A673 (cell line): Measurements from ENCODE around the gene FBLN2. TPM values are rescaled to one million over a fixed set of nuclear protein-coding genes. Genes with fewer than 3 reads are reported as not detected.

Experiments
- BruUV-seq: library from RNA; stranded (reverse); fragments of 400-500 nt; replicated peaks from 2 replicates; lab custom pipeline; 2021; lab: Mats Ljungman, UMichigan
- CTCF ChIA-PET: fragments of 300-600 bp; sonication (Branson Sonifier 250); formaldehyde crosslinking; loops from one replicate; lab custom pipeline; 2022; ENCODE audit warnings: antibody characterized with exemption; lab: Charles Lee
- POLR2A ChIA-PET: fragments of 300-600 bp; sonication (Branson Sonifier 250); formaldehyde crosslinking; loops from one replicate; lab custom pipeline; 2022; ENCODE audit warnings: antibody characterized with exemption; ENCODE audit not compliant: low non-redundant PET; lab: Charles Lee
- DNase-seq: peaks from one replicate; pipeline ENCODE4 v3.0.0-alpha.2; 2015; ENCODE audit warnings: low spot score
- H3K27ac ChIP-seq: fragments of 200-600 bp; sonication (generic); 2 replicates; pipeline ENCODE4 v1.5.1; 2016; ENCODE audit warnings: mixed run types, low read depth, mild to moderate bottlenecking, mixed read lengths, antibody characterized with exemption, low read length; ENCODE audit not compliant: poor library complexity, severe bottlenecking
- H3K27me3 ChIP-seq: fragments of 200-600 bp; sonication (generic); replicated peaks from 2 replicates; pipeline ENCODE4 v1.6.1; 2017; ENCODE audit warnings: mixed run types, low read depth, mild to moderate bottlenecking, mixed read lengths, antibody characterized with exemption, low read length; ENCODE audit not compliant: insufficient read depth, poor library complexity
- H3K36me3 ChIP-seq: fragments of 200-600 bp; sonication (generic); 2 replicates; pipeline ENCODE4 v1.6.1; 2016; ENCODE audit warnings: mixed run types, mild to moderate bottlenecking, mixed read lengths, antibody characterized with exemption, low read length; ENCODE audit not compliant: insufficient read depth, poor library complexity, severe bottlenecking
- H3K4me1 ChIP-seq: fragments of 200-600 bp; sonication (generic); 2 replicates; pipeline ENCODE4 v1.6.1; 2017; ENCODE audit warnings: mixed run types, mild to moderate bottlenecking, mixed read lengths, antibody characterized with exemption, low read length; ENCODE audit not compliant: insufficient read depth, poor library complexity, severe bottlenecking
- H3K4me3 ChIP-seq: fragments of 200-600 bp; sonication (generic); 2 replicates; pipeline ENCODE4 v1.5.1; 2016; ENCODE audit warnings: low read depth, mixed run types, mild to moderate bottlenecking, mixed read lengths, low read length; ENCODE audit not compliant: poor library complexity, severe bottlenecking
- H3K9me3 ChIP-seq: fragments of 200-600 bp; sonication (generic); 2 replicates; pipeline ENCODE4 v1.6.1; 2016; ENCODE audit warnings: mixed run types, low read depth, mild to moderate bottlenecking, mixed read lengths, antibody characterized with exemption, low read length; ENCODE audit not compliant: poor library complexity, severe bottlenecking
- EZH2 ChIP-seq: fragments of 200-600 bp; sonication (generic); IDR thresholded peaks from 2 replicates; pipeline ENCODE4 v1.6.1; 2017; ENCODE audit warnings: borderline replicate concordance, low read depth, mild to moderate bottlenecking, mixed read lengths, antibody characterized with exemption, low read length; ENCODE audit not compliant: poor library complexity, severe bottlenecking
- intact Hi-C: fragments of 100-400 bp; cut with micrococcal nuclease; formaldehyde crosslinking; loops from one replicate; pipeline ENCODE4 v1.10.0; 2022; ENCODE audit not compliant: unreplicated experiment
- total RNA-seq: library from RNA; stranded (reverse); gene quantifications from 2 replicates; pipeline ENCODE4 v1.2.3, GENCODE V29; 2021
- TF ChIP-seq, protein P1 (sequence below): fragments of 300-800, 200-600 bp; sonication (generic); conservative IDR thresholded peaks from 2 replicates; pipeline ENCODE4 v1.5.1; 2017; ENCODE audit warnings: low read depth, mild to moderate bottlenecking, antibody characterized with exemption, low read length, moderate library complexity, mixed read lengths

Gene FBLN2
- total RNA-seq, 1 experiment from 2014 or later, result 0.71 TPM

DNA sequence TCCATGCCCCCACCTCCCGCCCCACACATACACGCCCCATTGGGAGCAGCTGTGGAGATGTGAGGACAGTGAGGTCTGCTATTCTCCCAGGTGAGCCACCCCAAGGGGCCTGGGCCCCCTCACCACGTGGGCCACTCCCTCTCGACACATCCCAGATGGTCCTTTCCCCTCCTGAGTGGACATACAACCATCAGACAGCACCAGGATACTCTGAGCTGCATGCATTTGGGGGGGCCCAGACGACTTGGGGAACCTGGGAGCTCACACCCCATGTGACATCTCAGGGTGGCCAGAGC lies 17.5 kb downstream of the FBLN2 start:
- DNase-seq, result no peak
- POLR2A ChIA-PET, result no interaction called here
- no TSS peak for BruUV-seq
- no peak overlapping the region for H3K27ac ChIP-seq
- no peak overlapping the region for H3K4me3 ChIP-seq
- no peaks in the 10 kb centered on the region for H3K4me1 ChIP-seq
- no peaks in the 10 kb centered on the region for H3K27me3 ChIP-seq
- no peaks in the 10 kb centered on the region for H3K36me3 ChIP-seq
- no peaks in the 10 kb centered on the region for H3K9me3 ChIP-seq
- CTCF ChIA-PET, result no interaction called here
- no peak for TF ChIP-seq EZH2
- TF ChIP-seq, protein P1, sequence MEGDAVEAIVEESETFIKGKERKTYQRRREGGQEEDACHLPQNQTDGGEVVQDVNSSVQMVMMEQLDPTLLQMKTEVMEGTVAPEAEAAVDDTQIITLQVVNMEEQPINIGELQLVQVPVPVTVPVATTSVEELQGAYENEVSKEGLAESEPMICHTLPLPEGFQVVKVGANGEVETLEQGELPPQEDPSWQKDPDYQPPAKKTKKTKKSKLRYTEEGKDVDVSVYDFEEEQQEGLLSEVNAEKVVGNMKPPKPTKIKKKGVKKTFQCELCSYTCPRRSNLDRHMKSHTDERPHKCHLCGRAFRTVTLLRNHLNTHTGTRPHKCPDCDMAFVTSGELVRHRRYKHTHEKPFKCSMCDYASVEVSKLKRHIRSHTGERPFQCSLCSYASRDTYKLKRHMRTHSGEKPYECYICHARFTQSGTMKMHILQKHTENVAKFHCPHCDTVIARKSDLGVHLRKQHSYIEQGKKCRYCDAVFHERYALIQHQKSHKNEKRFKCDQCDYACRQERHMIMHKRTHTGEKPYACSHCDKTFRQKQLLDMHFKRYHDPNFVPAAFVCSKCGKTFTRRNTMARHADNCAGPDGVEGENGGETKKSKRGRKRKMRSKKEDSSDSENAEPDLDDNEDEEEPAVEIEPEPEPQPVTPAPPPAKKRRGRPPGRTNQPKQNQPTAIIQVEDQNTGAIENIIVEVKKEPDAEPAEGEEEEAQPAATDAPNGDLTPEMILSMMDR, result no peak
- intact Hi-C loops, result no loop called here

DNA sequence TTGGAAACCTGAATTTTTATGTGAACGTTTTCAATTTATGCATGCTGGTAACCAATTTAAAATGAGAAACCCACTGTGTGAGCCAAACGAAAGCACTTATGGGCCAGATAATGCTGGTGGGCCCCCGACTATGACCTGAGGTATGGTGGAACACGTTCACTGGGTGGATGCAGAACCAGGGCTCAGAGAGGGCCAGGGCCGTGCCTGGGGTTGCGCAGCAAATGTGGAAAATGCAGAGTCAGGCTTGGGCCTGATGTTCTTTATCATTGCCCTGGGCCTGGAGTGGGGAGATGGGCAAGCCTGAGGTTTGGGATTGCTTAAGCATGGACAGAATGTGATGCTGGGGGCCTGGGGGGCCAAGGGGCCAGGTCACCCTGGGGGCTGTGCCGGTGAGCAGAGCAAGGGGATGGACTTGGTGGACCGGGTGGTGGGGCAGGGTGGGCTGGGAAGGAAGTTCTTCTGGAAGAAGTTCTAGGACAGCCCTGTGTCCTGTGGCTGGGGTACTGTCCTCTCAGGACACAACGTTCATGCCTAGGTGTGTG lies 17.9 kb downstream of the FBLN2 start:
- CTCF ChIA-PET, result no interaction called here

DNA sequence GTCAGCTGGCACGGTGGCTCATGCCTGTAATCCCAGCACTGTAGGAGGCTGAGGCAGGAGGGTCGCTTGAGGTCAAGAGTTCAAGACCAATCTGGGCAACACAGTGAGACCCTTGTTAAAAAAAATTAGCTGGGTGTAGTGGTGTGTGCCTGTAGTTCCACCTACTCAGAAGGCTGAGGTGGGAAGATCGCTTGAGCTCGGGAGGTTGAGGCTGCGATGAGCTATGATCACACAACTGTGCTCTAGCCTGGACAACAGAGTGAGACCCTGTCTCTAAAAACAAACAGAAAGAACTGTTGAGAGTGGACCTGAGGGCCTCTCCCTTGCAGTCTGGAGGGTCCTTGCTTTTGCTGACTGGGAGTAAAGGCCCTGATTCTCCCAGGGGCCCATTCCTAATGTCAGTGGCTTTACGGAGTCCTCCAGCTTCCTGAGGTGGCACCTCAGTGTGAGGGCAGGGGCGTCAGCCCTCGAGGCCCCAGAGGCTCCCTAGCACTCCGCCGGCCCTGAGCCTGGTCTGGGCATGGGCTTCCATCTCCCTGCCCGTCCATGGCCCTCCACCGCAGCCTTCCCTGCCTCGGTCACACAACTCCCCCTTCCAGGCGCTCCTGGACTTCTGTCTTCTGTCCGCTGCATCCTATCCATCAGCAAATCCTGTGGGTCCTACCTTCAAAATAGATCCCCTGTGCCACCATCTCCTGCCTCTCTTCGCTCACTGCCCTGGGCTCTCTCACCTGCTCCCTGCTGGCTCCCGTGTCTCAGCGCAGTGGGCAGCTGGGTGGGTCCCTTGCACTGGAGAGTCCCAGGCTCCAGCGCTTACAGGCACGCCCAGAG lies 19.0 kb downstream of the FBLN2 start:
- H3K9me3 ChIP-seq, result no peaks in the 10 kb centered on the region
- no peaks in the 10 kb centered on the region for H3K4me1 ChIP-seq
- H3K27me3 ChIP-seq, result no peaks in the 10 kb centered on the region
- intact Hi-C loops, result no loop called here
- H3K27ac ChIP-seq, result no peak overlapping the region
- CTCF ChIA-PET, result no interaction called here
- no peak overlapping the region for H3K4me3 ChIP-seq
- no peak for DNase-seq
- H3K36me3 ChIP-seq, result no peaks in the 10 kb centered on the region
- POLR2A ChIA-PET, result no interaction called here
- TF ChIP-seq EZH2, result no peak
- TF ChIP-seq, protein P1, result no peak
- BruUV-seq, result no TSS peak

More for the DNA sequence above, 17.9 kb downstream of the FBLN2 start:
- DNase-seq, result no peak
- Histone ChIP-seq H3K27me3 (no peaks in the 10 kb centered on the region), H3K4me1 (no peaks in the 10 kb centered on the region), H3K9me3 (no peaks in the 10 kb centered on the region), H3K4me3 (no peak overlapping the region), H3K27ac (no peak overlapping the region), H3K36me3 (no peaks in the 10 kb centered on the region)
- TF ChIP-seq EZH2, result no peak
- TF ChIP-seq, protein P1, result no peak
- POLR2A ChIA-PET, result no interaction called here
- intact Hi-C loops, result no loop called here
- BruUV-seq, result no TSS peak
